Measurements from ENCODE around the gene CD300H.
A peak's percentile ranks its signal among the peaks of the same experiment; 100 is the strongest.
"Not testable (repeated sequence)": the region's sequence is repeated elsewhere in the genome, so short reads cannot be mapped to it uniquely, and the experiment has no call there.

CD300H gene

GRCh38 chr17:74578979-74579378 lies 11.7 kb upstream of the CD300H start:
- no peak overlapping the region for H3K4me3 ChIP-seq (replicated peaks; ENCODE audit: low read depth, low read length)
- no peak for DNase-seq (ENCODE audit: low read depth)
- no peak for TF ChIP-seq CTCF (IDR thresholded peaks at IDR 0.05; ENCODE audit: low read length, missing control alignments)

GRCh38 chr17:74574489-74575142 lies 7.3 kb upstream of the CD300H start:
- H3K4me3 ChIP-seq (replicated peaks; ENCODE audit: low read depth, low read length): no peak overlapping the region
- DNase-seq (ENCODE audit: low read depth): no peak
- TF ChIP-seq CTCF (IDR thresholded peaks at IDR 0.05; ENCODE audit: low read length, missing control alignments): no peak

GRCh38 chr17:74573635-74574034 lies 6.3 kb upstream of the CD300H start:
- not testable (repeated sequence) for H3K4me3 ChIP-seq (replicated peaks; ENCODE audit: low read depth, low read length); DNase-seq (ENCODE audit: low read depth)

GRCh38 chr17:74573169-74573568 lies 5.9 kb upstream of the CD300H start:
- no peak for TF ChIP-seq CTCF (IDR thresholded peaks at IDR 0.05; ENCODE audit: low read length, missing control alignments)
- no peak for DNase-seq (ENCODE audit: low read depth)
- H3K4me3 ChIP-seq (replicated peaks; ENCODE audit: low read depth, low read length): no peak overlapping the region

GRCh38 chr17:74571621-74572270 lies 4.4 kb upstream of the CD300H start:
- no peak overlapping the region for H3K4me3 ChIP-seq (replicated peaks; ENCODE audit: low read depth, low read length)
- DNase-seq (ENCODE audit: low read depth): no peak
- no peak for TF ChIP-seq CTCF (IDR thresholded peaks at IDR 0.05; ENCODE audit: low read length, missing control alignments)

- peak; percentile 96 for DNase-seq (ENCODE audit: low read depth)
- no peak for TF ChIP-seq CTCF (IDR thresholded peaks at IDR 0.05; ENCODE audit: low read length, missing control alignments)
- H3K4me3 ChIP-seq (replicated peaks; ENCODE audit: low read depth, low read length): no peak overlapping the region
Measured at GRCh38 chr17:74569020-74570003, 2.0 kb upstream of the CD300H start.

All from fibroblast of pulmonary artery (primary cell).